Adrenal gland (tissue), 5 donors: ENCODE data around the gene NEGR1.

Source experiments
- CTCF ChIP-seq, 6 experiments: fragments of 450-650 bp in 4 of 6; fragments of 200-600 bp in 2 of 6; sonication (generic) in 1 of 6; IDR thresholded peaks; 1 replicate in 5 of 6; 2 replicates in 1 of 6; pipeline versions ENCODE4 v1.5.1 to v1.8.0; 2016 to 2021; ENCODE audit warnings: antibody characterized with exemption in 6 of 6, mild to moderate bottlenecking in 2 of 6, moderate library complexity in 1 of 6
- POLR2A ChIP-seq, 2 donors: fragments of 450-650 bp; IDR thresholded peaks; one replicate each; pipeline ENCODE4 v1.6.1; 2017; ENCODE audit warnings: antibody characterized with exemption in 2 of 2, mild to moderate bottlenecking in 2 of 2, moderate library complexity in 1 of 2
- donor health status: DM: no; HTN: no; CAD: no.

DNA sequence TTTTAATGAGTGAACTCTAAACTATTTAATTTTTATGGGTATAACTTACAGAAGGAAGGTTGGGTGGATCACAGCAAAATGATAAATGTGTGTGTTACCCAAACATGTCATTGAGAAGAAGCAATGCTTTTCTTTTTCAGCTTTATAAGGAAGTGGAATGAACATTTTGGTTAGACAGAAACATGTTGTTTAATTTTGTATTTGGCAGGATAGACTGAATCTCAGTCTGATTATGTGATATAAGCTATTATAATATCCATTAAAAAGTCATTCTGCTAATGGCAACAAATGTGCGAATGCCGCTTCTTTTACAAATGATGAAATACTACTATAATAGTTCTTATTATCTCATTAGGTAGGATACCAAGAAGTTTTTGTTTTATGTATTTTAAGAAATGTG, 919.6 kb downstream of the NEGR1 start:
- TF ChIP-seq CTCF (IDR thresholded peaks at IDR 0.05): no peak
- no peak for TF ChIP-seq POLR2A (IDR thresholded peaks at IDR 0.05)
